A673 (cell line): Measurements from ENCODE around the gene NRG3. TPM values are rescaled to one million over a fixed set of nuclear protein-coding genes. Genes with fewer than 3 reads are reported as not detected.

Experiments used
- BruUV-seq: library from RNA; stranded (reverse); fragments of 400-500 nt; replicated peaks from 2 replicates; lab custom pipeline; 2021; lab: Mats Ljungman, UMichigan
- CTCF ChIA-PET: fragments of 300-600 bp; sonication (Branson Sonifier 250); formaldehyde crosslinking; loops from one replicate; lab custom pipeline; 2022; ENCODE audit warnings: antibody characterized with exemption; lab: Charles Lee
- POLR2A ChIA-PET: fragments of 300-600 bp; sonication (Branson Sonifier 250); formaldehyde crosslinking; loops from one replicate; lab custom pipeline; 2022; ENCODE audit warnings: antibody characterized with exemption; ENCODE audit not compliant: low non-redundant PET; lab: Charles Lee
- DNase-seq: peaks from one replicate; pipeline ENCODE4 v3.0.0-alpha.2; 2015; ENCODE audit warnings: low spot score
- H3K27ac ChIP-seq: fragments of 200-600 bp; sonication (generic); 2 replicates; pipeline ENCODE4 v1.5.1; 2016; ENCODE audit warnings: mixed run types, low read depth, mild to moderate bottlenecking, mixed read lengths, antibody characterized with exemption, low read length; ENCODE audit not compliant: poor library complexity, severe bottlenecking
- H3K27me3 ChIP-seq: fragments of 200-600 bp; sonication (generic); replicated peaks from 2 replicates; pipeline ENCODE4 v1.6.1; 2017; ENCODE audit warnings: mixed run types, low read depth, mild to moderate bottlenecking, mixed read lengths, antibody characterized with exemption, low read length; ENCODE audit not compliant: insufficient read depth, poor library complexity
- H3K36me3 ChIP-seq: fragments of 200-600 bp; sonication (generic); 2 replicates; pipeline ENCODE4 v1.6.1; 2016; ENCODE audit warnings: mixed run types, mild to moderate bottlenecking, mixed read lengths, antibody characterized with exemption, low read length; ENCODE audit not compliant: insufficient read depth, poor library complexity, severe bottlenecking
- H3K4me1 ChIP-seq: fragments of 200-600 bp; sonication (generic); 2 replicates; pipeline ENCODE4 v1.6.1; 2017; ENCODE audit warnings: mixed run types, mild to moderate bottlenecking, mixed read lengths, antibody characterized with exemption, low read length; ENCODE audit not compliant: insufficient read depth, poor library complexity, severe bottlenecking
- H3K4me3 ChIP-seq: fragments of 200-600 bp; sonication (generic); 2 replicates; pipeline ENCODE4 v1.5.1; 2016; ENCODE audit warnings: low read depth, mixed run types, mild to moderate bottlenecking, mixed read lengths, low read length; ENCODE audit not compliant: poor library complexity, severe bottlenecking
- H3K9me3 ChIP-seq: fragments of 200-600 bp; sonication (generic); 2 replicates; pipeline ENCODE4 v1.6.1; 2016; ENCODE audit warnings: mixed run types, low read depth, mild to moderate bottlenecking, mixed read lengths, antibody characterized with exemption, low read length; ENCODE audit not compliant: poor library complexity, severe bottlenecking
- EZH2 ChIP-seq: fragments of 200-600 bp; sonication (generic); IDR thresholded peaks from 2 replicates; pipeline ENCODE4 v1.6.1; 2017; ENCODE audit warnings: borderline replicate concordance, low read depth, mild to moderate bottlenecking, mixed read lengths, antibody characterized with exemption, low read length; ENCODE audit not compliant: poor library complexity, severe bottlenecking
- intact Hi-C: fragments of 100-400 bp; cut with micrococcal nuclease; formaldehyde crosslinking; loops from one replicate; pipeline ENCODE4 v1.10.0; 2022; ENCODE audit not compliant: unreplicated experiment
- total RNA-seq: library from RNA; stranded (reverse); gene quantifications from 2 replicates; pipeline ENCODE4 v1.2.3, GENCODE V29; 2021
- TF ChIP-seq, protein P1 (sequence below): fragments of 300-800, 200-600 bp; sonication (generic); conservative IDR thresholded peaks from 2 replicates; pipeline ENCODE4 v1.5.1; 2017; ENCODE audit warnings: low read depth, mild to moderate bottlenecking, antibody characterized with exemption, low read length, moderate library complexity, mixed read lengths

NRG3 gene
- total RNA-seq, 1 experiment from 2014 or later: not detected

DNA sequence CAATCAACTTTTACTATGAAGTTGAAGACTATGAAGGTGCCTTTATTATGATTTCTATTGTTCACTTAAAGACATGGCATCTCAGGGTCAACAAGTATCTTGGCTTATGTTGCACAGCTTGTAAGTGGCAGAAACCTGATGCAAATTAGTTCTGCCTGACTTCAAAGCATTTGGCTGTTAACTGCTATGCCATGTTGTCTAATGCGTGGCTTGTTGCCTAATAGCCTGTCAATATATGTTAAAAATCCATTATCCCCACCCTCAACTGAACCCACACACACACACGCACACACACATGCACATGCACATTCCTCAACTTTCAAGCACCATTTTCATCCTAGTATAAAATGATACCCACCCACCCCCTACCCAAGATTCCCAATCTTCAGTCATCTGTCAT lies 217.1 kb downstream of the NRG3 start:
- no TSS peak for BruUV-seq
- DNase-seq: no peak
- no peak overlapping the region for H3K4me3 ChIP-seq
- no peaks in the 10 kb centered on the region for H3K36me3 ChIP-seq
- intact Hi-C loops: no loop called here
- TF ChIP-seq EZH2: no peak
- CTCF ChIA-PET: no interaction called here
- no peaks in the 10 kb centered on the region for H3K4me1 ChIP-seq
- H3K9me3 ChIP-seq: peaks cover 13% of the 10 kb centered on the region
- no peak overlapping the region for H3K27ac ChIP-seq
- no peaks in the 10 kb centered on the region for H3K27me3 ChIP-seq
- POLR2A ChIA-PET: no interaction called here

DNA sequence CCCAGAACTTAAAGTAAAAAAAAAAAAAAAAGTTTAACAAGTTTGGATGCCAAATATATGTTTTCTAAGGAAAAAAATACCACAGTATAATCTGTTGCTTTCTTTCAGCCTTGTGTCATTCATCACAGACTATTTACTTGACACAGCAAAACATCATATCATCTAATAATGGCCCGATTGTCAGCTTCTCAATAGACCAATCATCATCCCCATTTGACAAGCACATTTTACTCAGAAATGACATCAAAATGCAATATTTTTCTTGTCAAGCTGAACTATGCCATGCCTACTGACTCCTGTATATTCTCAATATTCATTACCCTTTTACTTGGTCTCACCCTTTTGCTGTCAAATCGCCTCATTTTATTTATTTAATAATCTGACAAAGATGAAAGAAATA lies 249.7 kb downstream of the NRG3 start:
- no TSS peak for BruUV-seq
- H3K27ac ChIP-seq: no peak overlapping the region
- POLR2A ChIA-PET: no interaction called here
- no peak for DNase-seq
- no peak overlapping the region for H3K4me3 ChIP-seq
- intact Hi-C loops: no loop called here
- no peaks in the 10 kb centered on the region for H3K4me1 ChIP-seq
- H3K9me3 ChIP-seq: peaks cover 7% of the 10 kb centered on the region
- CTCF ChIA-PET: no interaction called here
- no peaks in the 10 kb centered on the region for H3K36me3 ChIP-seq
- no peaks in the 10 kb centered on the region for H3K27me3 ChIP-seq
- TF ChIP-seq EZH2: no peak
- TF ChIP-seq, protein P1, sequence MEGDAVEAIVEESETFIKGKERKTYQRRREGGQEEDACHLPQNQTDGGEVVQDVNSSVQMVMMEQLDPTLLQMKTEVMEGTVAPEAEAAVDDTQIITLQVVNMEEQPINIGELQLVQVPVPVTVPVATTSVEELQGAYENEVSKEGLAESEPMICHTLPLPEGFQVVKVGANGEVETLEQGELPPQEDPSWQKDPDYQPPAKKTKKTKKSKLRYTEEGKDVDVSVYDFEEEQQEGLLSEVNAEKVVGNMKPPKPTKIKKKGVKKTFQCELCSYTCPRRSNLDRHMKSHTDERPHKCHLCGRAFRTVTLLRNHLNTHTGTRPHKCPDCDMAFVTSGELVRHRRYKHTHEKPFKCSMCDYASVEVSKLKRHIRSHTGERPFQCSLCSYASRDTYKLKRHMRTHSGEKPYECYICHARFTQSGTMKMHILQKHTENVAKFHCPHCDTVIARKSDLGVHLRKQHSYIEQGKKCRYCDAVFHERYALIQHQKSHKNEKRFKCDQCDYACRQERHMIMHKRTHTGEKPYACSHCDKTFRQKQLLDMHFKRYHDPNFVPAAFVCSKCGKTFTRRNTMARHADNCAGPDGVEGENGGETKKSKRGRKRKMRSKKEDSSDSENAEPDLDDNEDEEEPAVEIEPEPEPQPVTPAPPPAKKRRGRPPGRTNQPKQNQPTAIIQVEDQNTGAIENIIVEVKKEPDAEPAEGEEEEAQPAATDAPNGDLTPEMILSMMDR: no peak

DNA sequence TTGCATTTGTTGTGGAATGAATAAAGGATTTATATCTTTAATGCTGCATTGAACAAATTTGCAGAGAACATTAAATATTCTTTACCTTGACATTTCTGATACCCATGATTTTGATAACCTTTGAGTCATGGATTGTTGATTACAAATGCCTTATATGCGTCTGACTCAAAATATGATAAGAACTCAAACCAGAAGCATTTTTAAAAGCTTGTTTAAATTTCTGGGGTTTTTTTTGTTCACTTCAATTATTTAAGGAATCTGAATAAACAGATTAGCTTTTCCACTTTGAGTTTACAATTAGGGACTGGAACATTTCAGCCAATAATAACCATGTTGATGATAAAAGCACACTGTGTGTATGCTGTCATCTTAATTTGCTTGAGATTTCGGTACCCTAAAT lies 253.5 kb downstream of the NRG3 start:
- Histone ChIP-seq H3K27ac (no peak overlapping the region), H3K9me3 (peaks cover 13% of the 10 kb centered on the region), H3K27me3 (no peaks in the 10 kb centered on the region), H3K4me1 (no peaks in the 10 kb centered on the region), H3K36me3 (no peaks in the 10 kb centered on the region), H3K4me3 (no peak overlapping the region)
- no peak for DNase-seq
- intact Hi-C loops: no loop called here
- BruUV-seq: no TSS peak
- ChIA-PET CTCF (no interaction called here), POLR2A (no interaction called here)
- no peak for TF ChIP-seq EZH2
- TF ChIP-seq, protein P1: no peak

DNA sequence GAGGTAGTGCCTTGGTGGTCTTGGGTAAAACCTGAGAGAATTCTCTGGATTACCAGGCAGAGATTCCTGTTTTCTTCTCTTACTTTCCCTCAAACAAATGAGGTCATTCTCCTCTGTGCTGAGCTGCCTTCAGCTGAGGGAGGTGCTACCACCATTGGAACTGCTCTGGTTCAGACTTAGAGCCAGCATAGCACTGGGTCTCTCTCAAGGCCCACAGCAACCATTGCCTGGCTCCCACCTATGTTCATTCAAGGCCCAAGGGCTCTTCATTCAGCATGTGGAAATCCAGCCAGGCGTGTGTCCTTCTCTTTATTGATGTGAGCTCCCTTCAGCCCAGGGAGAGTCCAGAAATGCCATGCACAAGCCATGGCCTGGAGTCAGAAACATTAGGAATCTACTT lies 261.1 kb downstream of the NRG3 start:
- no peaks in the 10 kb centered on the region for H3K4me1 ChIP-seq
- H3K36me3 ChIP-seq: no peaks in the 10 kb centered on the region
- CTCF ChIA-PET: no interaction called here
- POLR2A ChIA-PET: no interaction called here
- DNase-seq: no peak
- TF ChIP-seq, protein P1: no peak
- TF ChIP-seq EZH2: no peak
- H3K27ac ChIP-seq: no peak overlapping the region
- H3K4me3 ChIP-seq: no peak overlapping the region
- no TSS peak for BruUV-seq
- H3K9me3 ChIP-seq: peaks cover 20% of the 10 kb centered on the region
- no peaks in the 10 kb centered on the region for H3K27me3 ChIP-seq
- intact Hi-C loops: no loop called here
